Hepatocyte (in vitro differentiated cells): ENCODE measurements around the gene GORASP1. TPM values are rescaled to one million over a fixed set of nuclear protein-coding genes. Genes with fewer than 3 reads are reported as not detected.

ENCODE experiments used
- DNase-seq: peaks from one replicate; pipeline ENCODE4 v3.0.0-alpha.2; 2016; ENCODE audit warnings: low spot score
- H2AFZ ChIP-seq: fragments of 200-600 bp; sonication (generic); 2 replicates; pipeline ENCODE4 v1.6.0; 2016; ENCODE audit warnings: antibody characterized with exemption, mild to moderate bottlenecking
- H3K27ac ChIP-seq: fragments of 200-600 bp; sonication (generic); 2 replicates; pipeline ENCODE4 v1.5.1; 2016; ENCODE audit warnings: mild to moderate bottlenecking
- H3K27me3 ChIP-seq: fragments of 200-600 bp; sonication (generic); 2 replicates; pipeline ENCODE4 v1.6.1; 2016
- H3K36me3 ChIP-seq: fragments of 200-600 bp; sonication (generic); replicated peaks from 2 replicates; pipeline ENCODE4 v1.5.1; 2016; ENCODE audit warnings: low read depth; ENCODE audit not compliant: insufficient read depth
- H3K4me1 ChIP-seq: fragments of 200-600 bp; sonication (generic); 2 replicates; pipeline ENCODE4 v1.5.1; 2016; ENCODE audit warnings: mild to moderate bottlenecking, moderate library complexity; ENCODE audit not compliant: insufficient read depth
- H3K4me2 ChIP-seq: fragments of 200-600 bp; sonication (generic); 2 replicates; pipeline ENCODE4 v1.6.0; 2016
- H3K4me3 ChIP-seq: fragments of 200-600 bp; sonication (generic); 2 replicates; pipeline ENCODE4 v1.5.1; 2016; ENCODE audit warnings: mild to moderate bottlenecking
- H3K79me2 ChIP-seq: fragments of 200-600 bp; sonication (generic); 2 replicates; pipeline ENCODE4 v1.6.0; 2017; ENCODE audit warnings: mild to moderate bottlenecking
- H3K9me2 ChIP-seq: fragments of 200-600 bp; sonication (generic); replicated peaks from 2 replicates; pipeline ENCODE4 v1.6.0; 2017; ENCODE audit warnings: mild to moderate bottlenecking; ENCODE audit not compliant: insufficient read depth
- H3K9me3 ChIP-seq: fragments of 200-600 bp; sonication (generic); 2 replicates; pipeline ENCODE4 v1.5.1; 2016; ENCODE audit warnings: low read depth, mild to moderate bottlenecking
- H4K20me1 ChIP-seq: fragments of 200-600 bp; sonication (generic); 2 replicates; pipeline ENCODE4 v1.6.0; 2016; ENCODE audit warnings: mild to moderate bottlenecking; ENCODE audit not compliant: insufficient read depth, poor library complexity, severe bottlenecking
- EZH2 ChIP-seq: fragments of 200-600 bp; sonication (generic); IDR thresholded peaks from 2 replicates; pipeline ENCODE4 v1.6.1; 2016; ENCODE audit warnings: antibody characterized with exemption, mild to moderate bottlenecking, borderline replicate concordance
- EZH2phosphoT487 ChIP-seq: fragments of 200-600 bp; sonication (generic); IDR thresholded peaks from one replicate; pipeline ENCODE4 v1.6.1; 2018; ENCODE audit warnings: antibody characterized with exemption, mild to moderate bottlenecking, low read depth, moderate library complexity; ENCODE audit not compliant: unreplicated experiment, severe bottlenecking
- WGBS: methylation state at CpG from one replicate; pipeline ENCODE4 v1.1.6; 2016; ENCODE audit warnings: low lambda C conversion rate; ENCODE audit errors: missing lambda C conversion rate; 5-methylcytosine and 5-hydroxymethylcytosine counted together
- polyA plus RNA-seq: library from polyadenylated mRNA; unstranded; fragments of >200 nt; fragmentation: Nextera tagmentation; extraction: Ambion mirVana; gene quantifications from 2 replicates; pipeline ENCODE4 v1.2.1, GENCODE V29; 2016
- total RNA-seq: library from RNA; depleted of rRNA; stranded (reverse); fragments of >200 nt; gene quantifications from 2 replicates; pipeline ENCODE4 v1.2.3, GENCODE V29; 2014
- TF ChIP-seq, protein P1 (sequence below): fragments of 200-600 bp; sonication (generic); IDR thresholded peaks from 2 replicates; pipeline ENCODE4 v1.5.1; 2016; ENCODE audit warnings: antibody characterized with exemption, mild to moderate bottlenecking; ENCODE audit not compliant: poor library complexity

GORASP1 gene
- total and polyA plus RNA-seq, 2 experiments from 2014 or later, result 48.6 to 49.0 TPM

DNA sequence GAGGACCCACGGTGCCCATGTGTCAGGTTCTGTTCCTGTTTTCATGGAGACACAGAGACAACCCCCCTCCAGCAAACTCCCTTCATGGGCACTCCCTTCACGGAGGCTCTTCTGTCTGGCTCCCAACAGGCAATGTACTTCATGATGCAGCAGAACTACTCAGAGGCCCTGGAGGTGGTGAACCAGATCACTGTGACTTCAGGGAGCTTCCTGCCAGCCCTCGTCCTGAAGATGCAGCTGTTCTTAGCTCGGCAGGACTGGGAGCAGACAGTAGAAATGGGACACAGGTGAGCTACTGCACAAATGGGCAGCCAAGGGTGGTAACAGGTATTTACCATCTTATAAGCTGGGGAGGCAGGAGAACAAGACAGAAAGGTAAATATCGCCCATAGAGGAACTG, 7.0 kb upstream of the GORASP1 start:
- no peaks in the 10 kb centered on the region for H3K36me3 ChIP-seq
- no peaks in the 10 kb centered on the region for H3K4me1 ChIP-seq
- H4K20me1 ChIP-seq, result no peaks in the 10 kb centered on the region
- H2AFZ ChIP-seq, result no peak overlapping the region
- 79% methylated on average over 5 of the region's 5 CpGs for WGBS
- H3K27ac ChIP-seq, result no peak overlapping the region
- DNase-seq, result no peak
- no peak for TF ChIP-seq EZH2
- TF ChIP-seq EZH2phosphoT487, result no peak
- TF ChIP-seq, protein P1, sequence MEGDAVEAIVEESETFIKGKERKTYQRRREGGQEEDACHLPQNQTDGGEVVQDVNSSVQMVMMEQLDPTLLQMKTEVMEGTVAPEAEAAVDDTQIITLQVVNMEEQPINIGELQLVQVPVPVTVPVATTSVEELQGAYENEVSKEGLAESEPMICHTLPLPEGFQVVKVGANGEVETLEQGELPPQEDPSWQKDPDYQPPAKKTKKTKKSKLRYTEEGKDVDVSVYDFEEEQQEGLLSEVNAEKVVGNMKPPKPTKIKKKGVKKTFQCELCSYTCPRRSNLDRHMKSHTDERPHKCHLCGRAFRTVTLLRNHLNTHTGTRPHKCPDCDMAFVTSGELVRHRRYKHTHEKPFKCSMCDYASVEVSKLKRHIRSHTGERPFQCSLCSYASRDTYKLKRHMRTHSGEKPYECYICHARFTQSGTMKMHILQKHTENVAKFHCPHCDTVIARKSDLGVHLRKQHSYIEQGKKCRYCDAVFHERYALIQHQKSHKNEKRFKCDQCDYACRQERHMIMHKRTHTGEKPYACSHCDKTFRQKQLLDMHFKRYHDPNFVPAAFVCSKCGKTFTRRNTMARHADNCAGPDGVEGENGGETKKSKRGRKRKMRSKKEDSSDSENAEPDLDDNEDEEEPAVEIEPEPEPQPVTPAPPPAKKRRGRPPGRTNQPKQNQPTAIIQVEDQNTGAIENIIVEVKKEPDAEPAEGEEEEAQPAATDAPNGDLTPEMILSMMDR, result no peak
- no peaks in the 10 kb centered on the region for H3K9me2 ChIP-seq
- no peaks in the 10 kb centered on the region for H3K9me3 ChIP-seq
- H3K27me3 ChIP-seq, result no peaks in the 10 kb centered on the region
- no peak overlapping the region for H3K4me2 ChIP-seq
- H3K4me3 ChIP-seq, result no peak overlapping the region
- no peaks in the 10 kb centered on the region for H3K79me2 ChIP-seq

DNA sequence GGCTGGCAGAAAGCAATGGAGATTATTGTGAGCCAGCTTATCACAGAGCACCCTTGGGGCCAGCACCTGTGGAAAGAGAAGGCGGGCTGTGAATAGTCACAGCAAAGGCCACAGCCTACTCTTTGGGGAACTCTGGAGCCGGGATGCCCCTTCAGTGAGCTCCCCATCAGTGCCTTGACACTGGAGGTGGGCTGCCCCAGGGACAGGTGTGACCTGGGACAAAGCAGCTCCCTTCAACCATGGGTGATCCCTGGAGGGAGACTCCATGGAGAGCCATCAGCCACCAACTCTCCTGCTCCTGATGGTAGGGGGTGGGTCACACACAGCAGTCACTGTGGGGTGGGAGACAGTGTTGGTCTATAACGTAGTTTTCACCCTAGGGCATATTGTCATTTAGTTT, 5.9 kb upstream of the GORASP1 start:
- no peaks in the 10 kb centered on the region for H3K36me3 ChIP-seq
- no peak overlapping the region for H3K4me2 ChIP-seq
- H2AFZ ChIP-seq, result no peak overlapping the region
- H3K9me2 ChIP-seq, result no peaks in the 10 kb centered on the region
- no peaks in the 10 kb centered on the region for H3K27me3 ChIP-seq
- no peaks in the 10 kb centered on the region for H3K79me2 ChIP-seq
- no peaks in the 10 kb centered on the region for H4K20me1 ChIP-seq
- no peaks in the 10 kb centered on the region for H3K4me1 ChIP-seq
- H3K27ac ChIP-seq, result no peak overlapping the region
- DNase-seq, result no peak
- H3K4me3 ChIP-seq, result no peak overlapping the region
- 76% methylated on average over 3 of the region's 3 CpGs for WGBS
- TF ChIP-seq EZH2 (no peak), EZH2phosphoT487 (no peak)
- TF ChIP-seq, protein P1, result no peak
- no peaks in the 10 kb centered on the region for H3K9me3 ChIP-seq

DNA sequence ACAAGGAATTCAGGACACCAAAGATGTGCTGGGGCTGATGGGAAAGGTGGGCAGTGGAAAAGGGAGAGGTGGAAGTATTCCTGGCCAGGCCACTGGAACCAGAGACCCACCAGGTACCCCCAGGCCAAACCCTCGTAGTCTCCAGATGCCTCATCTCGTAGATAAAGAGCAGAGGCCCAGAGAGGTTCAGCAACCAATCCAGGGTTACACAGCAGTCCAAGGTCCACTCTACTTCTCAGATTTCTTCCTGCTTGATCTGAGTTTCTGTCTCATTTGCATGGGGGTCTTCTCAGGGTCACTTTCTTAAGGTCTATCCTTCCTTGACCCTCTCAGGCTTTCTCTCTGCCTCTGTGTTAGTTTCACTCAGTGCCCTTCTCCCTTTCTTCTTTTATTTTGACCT, 5.1 kb upstream of the GORASP1 start:
- Histone ChIP-seq H3K79me2 (no peaks in the 10 kb centered on the region), H3K27me3 (no peaks in the 10 kb centered on the region), H3K9me3 (no peaks in the 10 kb centered on the region), H3K27ac (no peak overlapping the region), H3K4me2 (no peak overlapping the region), H3K9me2 (no peaks in the 10 kb centered on the region), H3K4me3 (no peak overlapping the region), H3K4me1 (no peaks in the 10 kb centered on the region), H4K20me1 (no peaks in the 10 kb centered on the region), H2AFZ (no peak overlapping the region), H3K36me3 (no peaks in the 10 kb centered on the region)
- WGBS, result 85% methylated on average over 2 of the region's 2 CpGs
- DNase-seq, result no peak
- TF ChIP-seq, protein P1, result no peak
- TF ChIP-seq EZH2phosphoT487 (no peak), EZH2 (no peak)

DNA sequence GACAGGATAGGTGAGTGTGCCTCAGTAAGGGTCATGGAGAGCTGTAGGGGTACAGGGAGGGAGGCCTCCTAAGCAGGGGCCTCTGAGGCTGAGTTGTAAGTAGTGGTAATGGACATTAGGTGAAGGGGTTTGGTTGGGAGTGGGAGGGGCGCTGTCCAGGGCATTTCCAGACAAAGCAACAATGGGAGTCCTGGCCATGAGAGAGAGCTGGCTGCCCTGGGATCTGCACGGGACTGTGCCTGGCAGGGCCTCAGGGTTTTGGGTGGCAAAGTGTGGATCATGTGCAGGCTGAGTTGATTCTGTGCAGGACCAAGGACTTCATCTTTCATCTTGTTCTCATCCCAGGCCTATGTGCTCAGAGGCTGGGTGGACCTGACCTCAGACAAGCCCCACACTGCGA, 4.7 kb upstream of the GORASP1 start:
- TF ChIP-seq, protein P1, result no peak
- TF ChIP-seq EZH2phosphoT487 (no peak), EZH2 (no peak)
- Histone ChIP-seq H2AFZ (no peak overlapping the region), H3K79me2 (no peaks in the 10 kb centered on the region), H3K27ac (no peak overlapping the region), H3K4me2 (no peak overlapping the region), H3K9me3 (no peaks in the 10 kb centered on the region), H3K27me3 (no peaks in the 10 kb centered on the region), H3K4me1 (no peaks in the 10 kb centered on the region), H4K20me1 (no peaks in the 10 kb centered on the region), H3K4me3 (no peak overlapping the region), H3K9me2 (no peaks in the 10 kb centered on the region), H3K36me3 (no peaks in the 10 kb centered on the region)
- DNase-seq, result no peak
- WGBS, result 93% methylated on average over 3 of the region's 3 CpGs
